SK-N-SH treated with all-trans-retinoic acid at 6 μM for 48 hours (cell line): Measurements from ENCODE around the gene SLC22A5.

ENCODE experiments used
- ATAC-seq: fragments of 200-7000 bp; cut with Tn5 transposase; 3 replicates; pipeline ENCODE4 v1.9.1; 2020; ENCODE audit warnings: mild to moderate bottlenecking, moderate library complexity
- ARNTL ChIP-seq: fragments of 450-650 bp; formaldehyde crosslinking; IDR thresholded peaks from 2 replicates; pipeline ENCODE4 v1.5.0; 2020; ENCODE audit warnings: low read depth, mild to moderate bottlenecking, moderate library complexity, borderline replicate concordance
- CREB5 ChIP-seq: fragments of 250-450 bp; sonication (Bioruptor Pico); IDR thresholded peaks from 2 replicates; pipeline ENCODE4 v1.5.1; 2020; ENCODE audit warnings: low read depth, mild to moderate bottlenecking, moderate library complexity
- CSDC2 ChIP-seq: fragments of 250-450 bp; sonication (Bioruptor Pico); IDR thresholded peaks from 2 replicates; pipeline ENCODE4 v1.5.0; 2020; ENCODE audit warnings: mild to moderate bottlenecking, moderate library complexity
- ESRRG ChIP-seq: fragments of 250-450 bp; sonication (Bioruptor Pico); IDR thresholded peaks from 2 replicates; pipeline ENCODE4 v1.6.1; 2021; ENCODE audit warnings: mild to moderate bottlenecking
- GLIS3 ChIP-seq: fragments of 250-450 bp; sonication (Bioruptor Pico); IDR thresholded peaks from 2 replicates; pipeline ENCODE4 v1.5.0; 2020; ENCODE audit warnings: mild to moderate bottlenecking, moderate library complexity
- ISL1 ChIP-seq: fragments of 250-450 bp; sonication (Bioruptor Pico); IDR thresholded peaks from 2 replicates; pipeline ENCODE4 v2.1.2; 2022; ENCODE audit warnings: mild to moderate bottlenecking, moderate library complexity
- OSR1 ChIP-seq: fragments of 250-450 bp; sonication (Bioruptor Pico); IDR thresholded peaks from 2 replicates; pipeline ENCODE4 v1.8.0; 2022; ENCODE audit warnings: moderate library complexity, mild to moderate bottlenecking, inconsistent platforms
- PPARA ChIP-seq: fragments of 250-450 bp; sonication (Bioruptor Pico); IDR thresholded peaks from 2 replicates; pipeline ENCODE4 v1.5.0; 2020; ENCODE audit warnings: mild to moderate bottlenecking, borderline replicate concordance
- RARB ChIP-seq: fragments of 250-450 bp; sonication (Bioruptor Pico); IDR thresholded peaks from 2 replicates; pipeline ENCODE4 v1.8.0; 2021; ENCODE audit warnings: mild to moderate bottlenecking, moderate library complexity
- TCF4 ChIP-seq: fragments of 250-450 bp; sonication (Bioruptor Pico); IDR thresholded peaks from 2 replicates; pipeline ENCODE4 v1.8.0; 2021; ENCODE audit warnings: mild to moderate bottlenecking, moderate library complexity, borderline replicate concordance
- TOX ChIP-seq: fragments of 250-450 bp; sonication (Bioruptor Pico); IDR thresholded peaks from 2 replicates; pipeline ENCODE4 v1.8.0; 2021; ENCODE audit warnings: mild to moderate bottlenecking, moderate library complexity, borderline replicate concordance
- TSHZ2 ChIP-seq: fragments of 250-450 bp; sonication (Bioruptor Pico); IDR thresholded peaks from 2 replicates; pipeline ENCODE4 v1.5.0; 2020; ENCODE audit warnings: mild to moderate bottlenecking, moderate library complexity
- ZC3H10 ChIP-seq: fragments of 250-450 bp; sonication (Bioruptor Pico); IDR thresholded peaks from 2 replicates; pipeline ENCODE4 v1.5.1; 2021; ENCODE audit warnings: mild to moderate bottlenecking, moderate library complexity
- ZFP3 ChIP-seq: fragments of 250-450 bp; sonication (Bioruptor Pico); IDR thresholded peaks from 2 replicates; pipeline ENCODE4 v1.5.0; 2020; ENCODE audit warnings: mild to moderate bottlenecking, moderate library complexity
- ZFP30 ChIP-seq: fragments of 450-650 bp; formaldehyde crosslinking; IDR thresholded peaks from 2 replicates; pipeline ENCODE4 v1.5.0; 2022; ENCODE audit warnings: mild to moderate bottlenecking, moderate library complexity
- ZNF565 ChIP-seq: fragments of 450-650 bp; formaldehyde crosslinking; conservative IDR thresholded peaks from 2 replicates; pipeline ENCODE4 v1.5.0; 2020; ENCODE audit warnings: low read depth, mild to moderate bottlenecking, moderate library complexity
- ZNF70 ChIP-seq: fragments of 450-650 bp; formaldehyde crosslinking; IDR thresholded peaks from 2 replicates; pipeline ENCODE4 v1.5.0; 2020; ENCODE audit warnings: mild to moderate bottlenecking, moderate library complexity
- ZNF8 ChIP-seq: fragments of 450-650 bp; formaldehyde crosslinking; IDR thresholded peaks from 2 replicates; pipeline ENCODE4 v1.5.0; 2020; ENCODE audit warnings: mild to moderate bottlenecking, moderate library complexity
- TF ChIP-seq, protein P1 (sequence below): fragments of 250-450 bp; sonication (Bioruptor Pico); IDR thresholded peaks from 2 replicates; pipeline ENCODE4 v1.8.0; 2020; ENCODE audit warnings: mild to moderate bottlenecking, moderate library complexity, borderline replicate concordance
- TF ChIP-seq, protein P2 (sequence below): fragments of 250-450 bp; sonication (Bioruptor Pico); IDR thresholded peaks from 2 replicates; pipeline ENCODE4 v1.5.1; 2021; ENCODE audit warnings: mild to moderate bottlenecking, moderate library complexity
- TF ChIP-seq, protein P3 (sequence below): fragments of 250-450 bp; sonication (Bioruptor Pico); IDR thresholded peaks from 2 replicates; pipeline ENCODE4 v1.8.0; 2021; ENCODE audit warnings: low read depth, mild to moderate bottlenecking, moderate library complexity, borderline replicate concordance

Gene SLC22A5

GRCh38 chr5:132420706-132421272 is 51.3 kb downstream of the SLC22A5 start:
- no peak for ATAC-seq
- no peak for TF ChIP-seq PPARA (CRISPR knock-in tag)
- no peak for TF ChIP-seq TSHZ2 (CRISPR knock-in tag)
- TF ChIP-seq, protein P1, sequence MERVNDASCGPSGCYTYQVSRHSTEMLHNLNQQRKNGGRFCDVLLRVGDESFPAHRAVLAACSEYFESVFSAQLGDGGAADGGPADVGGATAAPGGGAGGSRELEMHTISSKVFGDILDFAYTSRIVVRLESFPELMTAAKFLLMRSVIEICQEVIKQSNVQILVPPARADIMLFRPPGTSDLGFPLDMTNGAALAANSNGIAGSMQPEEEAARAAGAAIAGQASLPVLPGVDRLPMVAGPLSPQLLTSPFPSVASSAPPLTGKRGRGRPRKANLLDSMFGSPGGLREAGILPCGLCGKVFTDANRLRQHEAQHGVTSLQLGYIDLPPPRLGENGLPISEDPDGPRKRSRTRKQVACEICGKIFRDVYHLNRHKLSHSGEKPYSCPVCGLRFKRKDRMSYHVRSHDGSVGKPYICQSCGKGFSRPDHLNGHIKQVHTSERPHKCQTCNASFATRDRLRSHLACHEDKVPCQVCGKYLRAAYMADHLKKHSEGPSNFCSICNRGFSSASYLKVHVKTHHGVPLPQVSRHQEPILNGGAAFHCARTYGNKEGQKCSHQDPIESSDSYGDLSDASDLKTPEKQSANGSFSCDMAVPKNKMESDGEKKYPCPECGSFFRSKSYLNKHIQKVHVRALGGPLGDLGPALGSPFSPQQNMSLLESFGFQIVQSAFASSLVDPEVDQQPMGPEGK: no peak
- TF ChIP-seq RARB (CRISPR knock-in tag): no peak
- TF ChIP-seq, protein P2, sequence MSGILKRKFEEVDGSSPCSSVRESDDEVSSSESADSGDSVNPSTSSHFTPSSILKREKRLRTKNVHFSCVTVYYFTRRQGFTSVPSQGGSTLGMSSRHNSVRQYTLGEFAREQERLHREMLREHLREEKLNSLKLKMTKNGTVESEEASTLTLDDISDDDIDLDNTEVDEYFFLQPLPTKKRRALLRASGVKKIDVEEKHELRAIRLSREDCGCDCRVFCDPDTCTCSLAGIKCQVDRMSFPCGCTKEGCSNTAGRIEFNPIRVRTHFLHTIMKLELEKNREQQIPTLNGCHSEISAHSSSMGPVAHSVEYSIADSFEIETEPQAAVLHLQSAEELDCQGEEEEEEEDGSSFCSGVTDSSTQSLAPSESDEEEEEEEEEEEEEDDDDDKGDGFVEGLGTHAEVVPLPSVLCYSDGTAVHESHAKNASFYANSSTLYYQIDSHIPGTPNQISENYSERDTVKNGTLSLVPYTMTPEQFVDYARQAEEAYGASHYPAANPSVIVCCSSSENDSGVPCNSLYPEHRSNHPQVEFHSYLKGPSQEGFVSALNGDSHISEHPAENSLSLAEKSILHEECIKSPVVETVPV (CRISPR knock-in tag): no peak
- TF ChIP-seq, protein P3, sequence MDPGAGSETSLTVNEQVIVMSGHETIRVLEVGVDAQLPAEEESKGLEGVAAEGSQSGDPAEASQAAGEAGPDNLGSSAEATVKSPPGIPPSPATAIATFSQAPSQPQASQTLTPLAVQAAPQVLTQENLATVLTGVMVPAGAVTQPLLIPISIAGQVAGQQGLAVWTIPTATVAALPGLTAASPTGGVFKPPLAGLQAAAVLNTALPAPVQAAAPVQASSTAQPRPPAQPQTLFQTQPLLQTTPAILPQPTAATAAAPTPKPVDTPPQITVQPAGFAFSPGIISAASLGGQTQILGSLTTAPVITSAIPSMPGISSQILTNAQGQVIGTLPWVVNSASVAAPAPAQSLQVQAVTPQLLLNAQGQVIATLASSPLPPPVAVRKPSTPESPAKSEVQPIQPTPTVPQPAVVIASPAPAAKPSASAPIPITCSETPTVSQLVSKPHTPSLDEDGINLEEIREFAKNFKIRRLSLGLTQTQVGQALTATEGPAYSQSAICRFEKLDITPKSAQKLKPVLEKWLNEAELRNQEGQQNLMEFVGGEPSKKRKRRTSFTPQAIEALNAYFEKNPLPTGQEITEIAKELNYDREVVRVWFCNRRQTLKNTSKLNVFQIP (CRISPR knock-in tag): no peak
- TF ChIP-seq GLIS3 (CRISPR knock-in tag): no peak
- TF ChIP-seq ZNF8 (CRISPR knock-in tag): no peak
- TF ChIP-seq ZNF565 (CRISPR knock-in tag): no peak
- no peak for TF ChIP-seq ISL1 (CRISPR knock-in tag)
- TF ChIP-seq ARNTL (CRISPR knock-in tag): no peak
- no peak for TF ChIP-seq ZC3H10 (CRISPR knock-in tag)
- TF ChIP-seq CREB5 (CRISPR knock-in tag): no peak
- no peak for TF ChIP-seq ZFP30 (CRISPR knock-in tag)
- no peak for TF ChIP-seq ESRRG (CRISPR knock-in tag)

DNA sequence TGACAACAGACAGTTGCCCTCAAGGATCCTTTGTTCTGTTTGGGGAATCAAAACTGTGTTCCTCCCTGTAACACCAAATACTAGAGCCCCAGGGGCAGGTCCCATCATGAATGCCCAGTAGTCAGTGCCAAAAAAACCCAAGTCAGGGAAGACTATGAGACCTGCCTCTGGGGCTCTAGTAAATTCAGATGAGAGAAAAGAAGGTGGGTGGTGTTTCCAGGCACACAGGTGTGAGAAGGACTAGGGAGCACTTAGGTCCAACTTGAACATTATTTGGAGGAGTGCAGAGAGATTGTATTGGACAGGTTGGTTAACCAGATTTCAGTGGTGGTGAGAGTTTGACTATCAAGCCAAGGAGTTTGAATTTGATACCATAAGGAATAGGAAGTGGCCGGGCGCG is 52.0 kb downstream of the SLC22A5 start:
- no peak for TF ChIP-seq ZC3H10 (CRISPR knock-in tag)
- no peak for TF ChIP-seq CSDC2 (CRISPR knock-in tag)
- TF ChIP-seq GLIS3 (CRISPR knock-in tag): no peak
- TF ChIP-seq, protein P1: no peak
- no peak for TF ChIP-seq TOX
- TF ChIP-seq ARNTL (CRISPR knock-in tag): no peak
- TF ChIP-seq ZFP3 (CRISPR knock-in tag): no peak
- TF ChIP-seq TSHZ2 (CRISPR knock-in tag): no peak
- TF ChIP-seq TCF4 (CRISPR knock-in tag): no peak
- TF ChIP-seq OSR1 (CRISPR knock-in tag): no peak
- TF ChIP-seq ESRRG (CRISPR knock-in tag): no peak
- TF ChIP-seq ISL1 (CRISPR knock-in tag): no peak
- no peak for TF ChIP-seq CREB5 (CRISPR knock-in tag)
- no peak for TF ChIP-seq ZNF565 (CRISPR knock-in tag)
- TF ChIP-seq, protein P2 (CRISPR knock-in tag): no peak
- TF ChIP-seq RARB (CRISPR knock-in tag): no peak
- TF ChIP-seq ZFP30 (CRISPR knock-in tag): no peak
- TF ChIP-seq ZNF70 (CRISPR knock-in tag): no peak

More for the DNA sequence above, 52.0 kb downstream of the SLC22A5 start:
- no peak for ATAC-seq
